ENCODE measurements around the gene SLC22A1.
"Not testable (repeated sequence)": the region's sequence is repeated elsewhere in the genome, so short reads cannot be mapped to it uniquely, and the experiment has no call there.

Gene SLC22A1

GRCh38 chr6:160093061-160093460 is 28.6 kb upstream of the SLC22A1 start:
- DNase-seq (ENCODE audit: low read depth in 3 of 3), result no peak

DNA sequence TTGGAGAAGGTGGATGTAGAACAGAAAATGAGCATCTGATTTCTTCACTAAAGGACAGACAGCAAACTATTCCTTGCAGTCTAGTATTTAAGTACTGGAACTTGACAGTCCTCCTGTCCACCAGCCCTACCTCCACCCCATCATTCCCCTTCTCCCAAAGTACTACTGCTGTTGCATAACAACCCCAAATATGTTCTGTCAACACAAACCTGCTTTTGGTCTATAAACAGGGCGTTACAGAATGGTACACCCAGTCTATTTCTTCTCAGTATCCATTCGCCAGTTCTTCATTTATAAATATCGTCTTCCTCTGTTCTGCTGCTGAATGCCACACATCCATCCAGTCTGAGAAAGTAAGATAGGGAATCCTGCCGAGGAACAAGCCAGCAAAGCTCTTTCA is 27.7 kb upstream of the SLC22A1 start:
- DNase-seq (ENCODE audit: low read depth in 3 of 3), result no peak

GRCh38 chr6:160095146-160095845 is 26.3 kb upstream of the SLC22A1 start:
- no peak for DNase-seq (ENCODE audit: low read depth in 3 of 3)

DNA sequence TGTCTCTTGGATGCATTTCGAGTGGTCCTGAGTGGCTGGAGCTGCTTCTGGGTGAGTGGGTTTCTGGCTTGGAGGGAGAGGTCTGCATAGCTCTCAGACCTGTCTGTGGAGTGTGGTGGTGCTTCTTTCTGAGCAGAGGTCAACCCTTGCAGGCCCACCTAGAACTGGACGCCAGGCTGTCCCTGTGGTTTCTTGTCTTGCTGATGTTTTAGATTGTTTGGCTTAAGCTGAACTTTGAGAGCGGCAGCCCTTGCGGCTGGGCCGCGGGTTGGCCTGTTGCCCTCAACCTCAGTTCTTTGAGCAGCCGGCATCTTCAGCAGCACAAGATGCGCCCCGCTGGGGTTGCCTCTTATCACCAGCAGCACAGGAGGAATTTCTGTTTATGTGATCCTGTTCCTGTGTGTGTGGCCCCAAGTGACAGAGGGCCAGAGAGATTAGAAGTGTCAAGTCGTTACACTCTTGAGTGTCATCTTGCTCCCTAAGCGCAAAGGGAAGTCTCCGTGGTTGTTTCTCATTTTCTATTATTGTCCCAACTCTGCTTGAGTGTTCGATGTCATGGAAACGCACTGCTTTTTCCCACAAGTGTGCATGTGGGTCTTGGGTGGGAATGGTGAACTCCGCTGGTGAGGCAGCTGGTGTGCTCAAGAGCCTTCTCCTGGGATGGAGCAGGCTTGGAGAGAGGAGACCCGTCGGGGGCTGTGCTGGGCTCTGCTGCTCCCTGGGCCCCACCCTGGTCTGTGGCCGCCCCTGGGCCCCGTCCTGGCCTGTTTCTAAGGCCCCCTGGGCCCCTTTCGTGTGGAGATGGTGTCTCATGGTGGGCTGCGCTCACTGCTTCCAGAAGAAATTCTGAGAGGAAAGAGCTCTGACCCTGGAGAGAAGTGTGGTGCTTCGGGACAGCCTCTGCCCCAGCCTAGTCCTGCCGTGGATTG is 20.1 kb upstream of the SLC22A1 start:
- DNase-seq (ENCODE audit: low read depth in 3 of 3), result no peak

DNA sequence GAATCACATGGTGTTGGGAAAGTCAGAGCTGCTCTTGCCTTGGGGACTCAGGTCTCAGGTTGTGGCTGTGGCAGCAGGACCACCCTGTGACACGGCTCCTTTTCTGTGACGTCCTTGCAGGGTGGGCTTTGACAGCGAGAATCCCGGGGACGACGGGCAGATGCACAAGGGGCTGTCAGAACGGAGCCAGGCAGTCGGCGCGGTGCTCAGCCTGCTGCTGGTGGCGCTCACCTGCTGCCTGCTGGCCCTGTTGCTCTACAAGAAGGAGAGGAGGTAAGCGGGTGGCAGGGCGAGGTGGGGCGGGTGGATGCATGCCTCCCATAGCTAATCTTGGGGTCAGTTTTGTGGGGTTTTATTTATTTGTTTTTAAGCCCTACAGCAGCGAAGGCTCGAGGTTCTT is 19.2 kb upstream of the SLC22A1 start:
- DNase-seq (ENCODE audit: low read depth in 3 of 3), result no peak

GRCh38 chr6:160102956-160103824 is 18.4 kb upstream of the SLC22A1 start:
- DNase-seq (ENCODE audit: low read depth in 3 of 3), result no peak

DNA sequence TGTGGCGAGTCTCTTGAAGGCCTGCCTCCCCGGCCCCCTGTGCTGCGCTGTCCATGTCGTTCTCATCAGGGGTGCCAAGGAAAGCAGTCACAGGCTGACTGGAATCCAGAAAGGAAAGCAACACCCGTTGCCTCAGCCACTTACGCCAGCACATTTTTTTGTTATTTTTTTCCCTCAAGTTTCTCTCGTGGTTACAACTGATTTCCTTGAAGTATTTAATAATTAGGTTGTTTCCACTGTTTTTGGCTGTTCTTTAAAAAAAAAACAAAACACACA is 17.9 kb upstream of the SLC22A1 start:
- DNase-seq (ENCODE audit: low read depth in 3 of 3), result no peak

DNA sequence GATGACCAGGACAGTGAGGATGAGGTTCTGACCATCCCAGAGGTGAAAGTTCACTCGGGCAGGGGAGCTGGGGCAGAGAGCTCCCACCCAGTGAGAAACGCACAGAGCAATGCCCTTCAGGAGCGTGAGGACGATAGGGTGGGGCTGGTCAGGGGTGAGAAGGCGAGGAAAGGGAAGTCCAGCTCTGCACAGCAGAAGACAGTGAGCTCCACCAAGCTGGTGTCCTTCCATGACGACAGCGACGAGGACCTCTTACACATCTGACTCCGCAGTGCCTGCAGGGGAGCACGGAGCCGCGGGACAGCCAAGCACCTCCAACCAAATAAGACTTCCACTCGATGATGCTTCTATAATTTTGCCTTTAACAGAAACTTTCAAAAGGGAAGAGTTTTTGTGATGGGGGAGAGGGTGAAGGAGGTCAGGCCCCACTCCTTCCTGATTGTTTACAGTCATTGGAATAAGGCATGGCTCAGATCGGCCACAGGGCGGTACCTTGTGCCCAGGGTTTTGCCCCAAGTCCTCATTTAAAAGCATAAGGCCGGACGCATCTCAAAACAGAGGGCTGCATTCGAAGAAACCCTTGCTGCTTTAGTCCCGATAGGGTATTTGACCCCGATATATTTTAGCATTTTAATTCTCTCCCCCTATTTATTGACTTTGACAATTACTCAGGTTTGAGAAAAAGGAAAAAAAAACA is 16.6 kb upstream of the SLC22A1 start:
- no peak for DNase-seq (ENCODE audit: low read depth in 3 of 3)

GRCh38 chr6:160106010-160106409 is 15.6 kb upstream of the SLC22A1 start:
- DNase-seq (ENCODE audit: low read depth in 3 of 3), result no peak

DNA sequence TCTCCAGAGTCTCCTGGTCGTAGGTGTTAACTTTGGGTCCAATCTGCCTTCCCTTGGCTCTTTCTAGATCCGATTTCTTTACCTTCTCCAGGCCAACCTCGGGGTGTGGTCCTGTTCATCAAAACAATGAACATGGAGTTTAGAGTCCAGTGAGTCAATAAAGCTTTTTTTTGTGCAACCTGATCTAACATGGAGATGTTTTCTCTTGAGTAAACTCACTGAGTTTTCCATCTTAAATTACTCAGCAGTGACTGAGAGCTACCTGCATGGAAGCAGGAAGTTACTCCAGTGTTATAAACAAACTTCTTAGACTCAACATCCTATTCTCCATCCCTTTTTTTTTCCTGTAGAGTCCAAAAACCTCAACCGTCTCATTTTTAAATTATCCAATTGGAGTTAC is 14.9 kb upstream of the SLC22A1 start:
- DNase-seq (ENCODE audit: low read depth in 3 of 3), result no peak

DNA sequence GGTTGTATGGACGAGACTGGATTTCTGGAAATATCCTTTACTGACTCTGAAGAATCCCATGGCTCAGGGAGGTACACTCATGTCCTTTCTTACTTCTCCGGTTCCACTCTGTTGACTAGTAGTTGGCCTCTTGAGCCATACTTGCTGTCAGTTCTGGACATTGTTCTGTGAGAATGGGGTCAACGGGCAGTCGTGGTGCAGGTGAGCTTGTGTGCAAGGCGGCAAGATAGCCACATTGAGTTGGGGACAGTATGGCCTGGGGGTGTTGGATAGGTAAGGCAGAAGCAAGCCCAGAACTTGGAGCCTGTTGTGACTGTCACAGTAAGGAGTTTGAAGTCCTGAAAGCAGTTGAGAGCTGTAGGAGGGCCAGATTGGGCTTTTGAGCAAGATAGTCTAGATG is 13.5 kb upstream of the SLC22A1 start:
- DNase-seq (ENCODE audit: low read depth in 3 of 3), result no peak

DNA sequence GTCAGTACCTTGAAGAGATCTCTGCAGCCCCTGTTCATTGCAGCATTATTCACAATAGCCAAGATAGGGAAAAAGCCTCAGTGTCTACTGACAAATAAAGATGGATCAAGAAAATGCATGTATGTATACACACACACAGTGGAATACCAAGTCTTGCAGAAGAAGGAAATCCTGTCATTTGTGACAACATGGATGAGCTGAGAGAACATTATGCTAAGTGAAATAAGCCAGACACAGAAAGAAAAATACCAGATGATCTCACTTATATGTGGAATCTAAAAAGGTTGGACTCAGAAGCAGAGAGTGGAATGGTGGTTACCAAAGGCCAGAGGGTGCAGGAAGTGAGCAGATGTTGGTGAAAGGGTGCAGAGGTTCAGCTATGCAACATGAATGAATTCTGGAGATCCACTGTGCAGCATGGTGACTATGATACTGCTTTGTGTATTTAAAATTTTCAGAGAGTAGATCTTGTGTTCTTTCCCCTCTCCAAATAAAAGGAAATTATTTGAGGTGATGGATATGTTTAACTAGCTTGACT is 11.0 kb upstream of the SLC22A1 start:
- DNase-seq (ENCODE audit: low read depth in 3 of 3), result no peak

DNA sequence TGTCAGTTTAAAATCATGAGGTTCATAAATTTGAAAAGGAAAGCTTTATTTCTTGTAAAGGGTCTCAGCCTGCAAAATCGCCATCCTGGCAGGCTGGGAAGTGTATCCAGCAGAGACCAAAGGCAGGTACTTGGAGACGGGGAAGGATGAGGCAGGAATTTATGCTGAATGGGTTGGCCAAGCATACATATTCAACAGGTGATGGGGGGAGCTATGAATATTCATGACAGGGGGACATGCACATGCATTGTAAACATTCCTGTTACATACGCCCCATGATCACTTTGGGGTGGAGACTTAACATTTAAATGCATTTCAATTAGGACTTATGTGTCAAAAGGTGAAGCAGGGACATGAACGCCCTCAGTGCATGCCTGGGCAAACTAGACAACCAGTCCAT is 9.8 kb upstream of the SLC22A1 start:
- no peak for DNase-seq (ENCODE audit: low read depth in 3 of 3)

- DNase-seq (ENCODE audit: low read depth in 3 of 3), result no peak
These were observed 8.9 kb upstream of the SLC22A1 start for GRCh38 chr6:160112628-160113299.

- DNase-seq (ENCODE audit: low read depth in 3 of 3), result not testable (repeated sequence)
These were observed 7.1 kb upstream of the SLC22A1 start for GRCh38 chr6:160114536-160114935.

DNA sequence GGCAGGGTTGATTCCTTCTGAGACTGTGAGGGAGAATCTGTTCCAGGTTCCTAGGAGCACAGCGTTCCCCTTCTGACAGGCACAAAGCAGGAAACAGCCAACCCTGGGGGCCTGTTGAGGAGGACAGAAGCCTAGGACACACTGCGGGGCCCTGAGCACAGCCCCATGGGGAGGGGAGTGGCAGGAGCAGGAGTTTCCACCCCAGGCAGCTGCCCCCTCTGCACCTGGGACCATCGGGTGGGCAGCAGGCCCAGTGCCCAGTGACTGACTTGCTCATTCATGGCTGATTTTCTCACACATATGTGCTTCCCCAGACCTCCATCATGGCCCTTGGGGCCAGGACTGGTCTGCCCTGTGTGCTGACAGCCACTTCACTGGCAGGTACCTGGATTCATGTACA is 6.2 kb upstream of the SLC22A1 start:
- no peak for DNase-seq (ENCODE audit: low read depth in 3 of 3)

DNA sequence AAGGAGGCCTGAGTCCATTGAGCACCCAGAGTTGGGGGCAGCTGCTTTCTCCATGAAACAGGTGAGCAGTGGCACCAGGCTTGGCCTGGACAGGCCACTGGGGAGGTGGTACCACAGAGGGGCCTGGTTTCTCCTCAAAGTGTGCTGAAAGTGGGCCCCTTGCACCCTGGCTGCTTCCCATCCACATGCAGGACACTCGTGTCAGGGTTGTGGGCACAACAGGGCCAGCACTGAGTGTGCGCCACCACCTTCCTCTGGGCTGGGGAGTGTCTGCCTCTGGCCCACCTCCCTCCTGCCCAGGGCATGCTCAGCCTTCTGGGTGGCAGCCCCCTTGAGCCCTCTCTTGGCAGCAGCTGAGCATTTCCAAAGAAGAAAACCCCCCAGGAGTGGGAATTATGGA is 5.2 kb upstream of the SLC22A1 start:
- no peak for DNase-seq (ENCODE audit: low read depth in 3 of 3)

- DNase-seq (ENCODE audit: low read depth in 3 of 3), result no peak
These were observed 4.5 kb upstream of the SLC22A1 start for GRCh38 chr6:160117137-160117536.

GRCh38 chr6:160118620-160119229 is 2.9 kb upstream of the SLC22A1 start:
- DNase-seq (ENCODE audit: low read depth in 3 of 3), result no peak

DNA sequence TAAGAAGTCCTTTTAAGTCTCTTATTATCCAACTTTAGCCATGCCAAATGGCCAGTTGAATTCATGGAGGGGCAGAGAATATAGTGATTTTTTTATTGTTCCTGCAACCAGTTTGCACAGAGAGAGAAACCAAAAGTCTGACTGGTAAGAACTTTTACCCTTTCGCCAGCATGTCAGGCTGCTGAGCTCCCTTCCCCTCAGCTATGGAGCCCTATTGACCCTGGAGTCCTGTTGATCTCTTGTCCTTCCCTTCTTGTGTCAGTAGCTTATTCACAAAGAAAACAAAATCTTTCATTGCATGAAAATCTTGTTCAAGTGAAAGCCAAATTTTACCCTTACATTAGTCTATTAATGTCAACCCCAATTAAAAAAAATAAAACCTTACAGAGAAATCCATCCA is 1.5 kb upstream of the SLC22A1 start:
- no peak for DNase-seq (ENCODE audit: low read depth in 3 of 3)

DNA sequence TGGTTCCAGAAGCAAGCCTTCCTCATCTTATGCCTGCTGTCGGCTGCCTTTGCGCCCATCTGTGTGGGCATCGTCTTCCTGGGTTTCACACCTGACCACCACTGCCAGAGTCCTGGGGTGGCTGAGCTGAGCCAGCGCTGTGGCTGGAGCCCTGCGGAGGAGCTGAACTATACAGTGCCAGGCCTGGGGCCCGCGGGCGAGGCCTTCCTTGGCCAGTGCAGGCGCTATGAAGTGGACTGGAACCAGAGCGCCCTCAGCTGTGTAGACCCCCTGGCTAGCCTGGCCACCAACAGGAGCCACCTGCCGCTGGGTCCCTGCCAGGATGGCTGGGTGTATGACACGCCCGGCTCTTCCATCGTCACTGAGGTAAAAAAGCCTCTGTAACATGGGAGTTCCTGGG is 366 bp downstream of the SLC22A1 start:
- DNase-seq (ENCODE audit: low read depth in 3 of 3), result no peak

Measured in stimulated activated CD4-positive, alpha-beta T cell treated with anti-CD3 and anti-CD28 coated beads, TNF-alpha, amount 100 ng/mL, for 4 hours (primary cell).